HuH-7 (cell line): ENCODE data around the gene SF3B4.
A peak's percentile ranks its signal among the peaks of the same experiment; 100 is the strongest.
"Not testable (repeated sequence)": the region's sequence is repeated elsewhere in the genome, so short reads cannot be mapped to it uniquely, and the experiment has no call there.

Source experiments
- DNase-seq: peaks from one replicate; pipeline ENCODE4 v3.0.0; 2011; ENCODE audit warnings: low spot score

The SF3B4 gene

DNA sequence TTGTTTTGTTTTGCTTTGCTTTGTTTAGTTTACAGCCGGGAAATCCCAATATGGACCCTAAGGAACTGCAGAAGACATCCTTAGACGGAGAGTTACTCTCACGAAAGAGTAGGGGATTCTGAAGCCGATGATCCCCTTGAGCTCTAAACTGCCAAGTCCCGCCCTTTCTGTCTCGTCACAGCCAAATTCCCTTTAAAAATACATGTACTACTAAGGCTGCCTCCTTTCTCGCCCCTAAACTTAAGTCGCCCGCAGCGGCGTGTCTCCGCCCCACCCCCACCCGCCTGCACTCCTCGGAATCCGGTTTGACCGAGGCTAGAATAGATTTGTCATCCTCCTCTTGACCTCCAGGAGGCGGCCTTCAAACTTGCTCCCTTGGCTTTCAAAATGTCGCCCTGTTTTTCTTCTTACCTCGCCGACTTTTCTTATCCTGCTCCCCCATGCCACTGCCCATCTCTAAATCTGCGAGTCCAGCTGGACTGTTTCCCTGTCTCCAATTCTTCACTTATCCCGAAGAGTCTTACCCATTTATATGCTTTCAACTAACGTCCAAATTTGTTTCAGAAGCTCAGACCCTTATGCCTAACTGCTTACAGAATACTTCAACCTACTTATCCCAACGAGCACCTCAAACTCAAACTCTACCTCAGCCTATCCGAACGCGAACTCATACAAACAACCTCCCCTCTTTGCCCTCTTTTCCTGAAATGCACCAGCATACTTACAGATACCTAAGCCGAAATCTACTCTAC lies 39.2 kb downstream of the SF3B4 start:
- DNase-seq, result peak; percentile 46

GRCh38 chr1:149887456-149888246 lies 40.0 kb downstream of the SF3B4 start:
- DNase-seq, result peak; percentile 77

GRCh38 chr1:149887196-149887455 lies 40.5 kb downstream of the SF3B4 start:
- not testable (repeated sequence) for DNase-seq

- peak; percentile 89 for DNase-seq
These were observed 41.0 kb downstream of the SF3B4 start for GRCh38 chr1:149886396-149887195.

- DNase-seq, result not testable (repeated sequence)
These were observed 41.5 kb downstream of the SF3B4 start for GRCh38 chr1:149886121-149886395.

GRCh38 chr1:149885339-149886120 lies 42.1 kb downstream of the SF3B4 start:
- DNase-seq, result peak; percentile 28

GRCh38 chr1:149884433-149885338 lies 42.9 kb downstream of the SF3B4 start:
- no peak for DNase-seq

GRCh38 chr1:149883598-149884247 lies 43.9 kb downstream of the SF3B4 start:
- no peak for DNase-seq

- no peak for DNase-seq
These were observed 45.7 kb downstream of the SF3B4 start for GRCh38 chr1:149881876-149882275.

GRCh38 chr1:149879556-149879955 lies 48.0 kb downstream of the SF3B4 start:
- DNase-seq, result no peak

DNA sequence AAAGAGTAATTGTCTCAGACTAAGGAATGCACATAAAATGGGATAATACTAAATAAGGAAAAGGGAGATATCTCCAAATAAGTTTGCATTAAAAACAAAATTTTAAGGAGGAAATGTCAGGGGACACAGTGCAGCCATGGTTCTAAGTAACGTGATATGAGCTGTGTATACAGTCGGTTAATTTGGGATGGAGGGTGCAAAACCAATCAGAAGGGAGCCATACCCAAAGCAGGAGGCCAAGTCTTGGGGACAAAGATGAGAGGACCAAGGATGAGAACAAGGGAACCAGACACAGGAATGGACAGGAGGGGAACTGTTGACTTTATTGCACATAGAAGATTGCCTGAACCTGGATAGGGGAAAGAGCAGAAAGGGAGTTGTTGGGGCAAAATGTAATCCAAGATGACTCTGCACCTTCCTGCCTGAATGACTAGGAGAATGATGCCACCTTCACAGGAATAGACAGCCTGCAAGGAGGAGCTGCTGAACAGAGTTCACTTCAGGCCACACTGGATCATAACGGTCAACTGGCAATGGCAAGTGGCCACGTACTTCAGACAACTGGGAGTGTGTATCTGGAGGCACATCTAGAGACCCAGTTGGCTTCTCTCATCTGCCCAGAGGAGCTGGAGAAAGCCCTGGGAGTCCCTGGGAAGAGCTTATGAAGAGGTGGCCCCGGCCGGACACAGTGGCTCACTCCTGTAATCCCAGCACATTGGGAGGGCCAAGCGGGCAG lies 50.2 kb downstream of the SF3B4 start:
- DNase-seq, result no peak
